A673 (cell line): ENCODE measurements around the gene ALX3. TPM values are rescaled to one million over a fixed set of nuclear protein-coding genes. Genes with fewer than 3 reads are reported as not detected.

ENCODE experiments used
- BruUV-seq: library from RNA; stranded (reverse); fragments of 400-500 nt; replicated peaks from 2 replicates; lab custom pipeline; 2021; lab: Mats Ljungman, UMichigan
- CTCF ChIA-PET: fragments of 300-600 bp; sonication (Branson Sonifier 250); formaldehyde crosslinking; loops from one replicate; lab custom pipeline; 2022; ENCODE audit warnings: antibody characterized with exemption; lab: Charles Lee
- POLR2A ChIA-PET: fragments of 300-600 bp; sonication (Branson Sonifier 250); formaldehyde crosslinking; loops from one replicate; lab custom pipeline; 2022; ENCODE audit warnings: antibody characterized with exemption; ENCODE audit not compliant: low non-redundant PET; lab: Charles Lee
- DNase-seq: peaks from one replicate; pipeline ENCODE4 v3.0.0-alpha.2; 2015; ENCODE audit warnings: low spot score
- H3K27ac ChIP-seq: fragments of 200-600 bp; sonication (generic); 2 replicates; pipeline ENCODE4 v1.5.1; 2016; ENCODE audit warnings: mixed run types, low read depth, mild to moderate bottlenecking, mixed read lengths, antibody characterized with exemption, low read length; ENCODE audit not compliant: poor library complexity, severe bottlenecking
- H3K27me3 ChIP-seq: fragments of 200-600 bp; sonication (generic); replicated peaks from 2 replicates; pipeline ENCODE4 v1.6.1; 2017; ENCODE audit warnings: mixed run types, low read depth, mild to moderate bottlenecking, mixed read lengths, antibody characterized with exemption, low read length; ENCODE audit not compliant: insufficient read depth, poor library complexity
- H3K36me3 ChIP-seq: fragments of 200-600 bp; sonication (generic); 2 replicates; pipeline ENCODE4 v1.6.1; 2016; ENCODE audit warnings: mixed run types, mild to moderate bottlenecking, mixed read lengths, antibody characterized with exemption, low read length; ENCODE audit not compliant: insufficient read depth, poor library complexity, severe bottlenecking
- H3K4me1 ChIP-seq: fragments of 200-600 bp; sonication (generic); 2 replicates; pipeline ENCODE4 v1.6.1; 2017; ENCODE audit warnings: mixed run types, mild to moderate bottlenecking, mixed read lengths, antibody characterized with exemption, low read length; ENCODE audit not compliant: insufficient read depth, poor library complexity, severe bottlenecking
- H3K4me3 ChIP-seq: fragments of 200-600 bp; sonication (generic); 2 replicates; pipeline ENCODE4 v1.5.1; 2016; ENCODE audit warnings: low read depth, mixed run types, mild to moderate bottlenecking, mixed read lengths, low read length; ENCODE audit not compliant: poor library complexity, severe bottlenecking
- H3K9me3 ChIP-seq: fragments of 200-600 bp; sonication (generic); 2 replicates; pipeline ENCODE4 v1.6.1; 2016; ENCODE audit warnings: mixed run types, low read depth, mild to moderate bottlenecking, mixed read lengths, antibody characterized with exemption, low read length; ENCODE audit not compliant: poor library complexity, severe bottlenecking
- EZH2 ChIP-seq: fragments of 200-600 bp; sonication (generic); IDR thresholded peaks from 2 replicates; pipeline ENCODE4 v1.6.1; 2017; ENCODE audit warnings: borderline replicate concordance, low read depth, mild to moderate bottlenecking, mixed read lengths, antibody characterized with exemption, low read length; ENCODE audit not compliant: poor library complexity, severe bottlenecking
- intact Hi-C: fragments of 100-400 bp; cut with micrococcal nuclease; formaldehyde crosslinking; loops from one replicate; pipeline ENCODE4 v1.10.0; 2022; ENCODE audit not compliant: unreplicated experiment
- total RNA-seq: library from RNA; stranded (reverse); gene quantifications from 2 replicates; pipeline ENCODE4 v1.2.3, GENCODE V29; 2021
- TF ChIP-seq, protein P1 (sequence below): fragments of 300-800, 200-600 bp; sonication (generic); conservative IDR thresholded peaks from 2 replicates; pipeline ENCODE4 v1.5.1; 2017; ENCODE audit warnings: low read depth, mild to moderate bottlenecking, antibody characterized with exemption, low read length, moderate library complexity, mixed read lengths

The ALX3 gene
- total RNA-seq, 1 experiment from 2014 or later, result 0.84 TPM

DNA sequence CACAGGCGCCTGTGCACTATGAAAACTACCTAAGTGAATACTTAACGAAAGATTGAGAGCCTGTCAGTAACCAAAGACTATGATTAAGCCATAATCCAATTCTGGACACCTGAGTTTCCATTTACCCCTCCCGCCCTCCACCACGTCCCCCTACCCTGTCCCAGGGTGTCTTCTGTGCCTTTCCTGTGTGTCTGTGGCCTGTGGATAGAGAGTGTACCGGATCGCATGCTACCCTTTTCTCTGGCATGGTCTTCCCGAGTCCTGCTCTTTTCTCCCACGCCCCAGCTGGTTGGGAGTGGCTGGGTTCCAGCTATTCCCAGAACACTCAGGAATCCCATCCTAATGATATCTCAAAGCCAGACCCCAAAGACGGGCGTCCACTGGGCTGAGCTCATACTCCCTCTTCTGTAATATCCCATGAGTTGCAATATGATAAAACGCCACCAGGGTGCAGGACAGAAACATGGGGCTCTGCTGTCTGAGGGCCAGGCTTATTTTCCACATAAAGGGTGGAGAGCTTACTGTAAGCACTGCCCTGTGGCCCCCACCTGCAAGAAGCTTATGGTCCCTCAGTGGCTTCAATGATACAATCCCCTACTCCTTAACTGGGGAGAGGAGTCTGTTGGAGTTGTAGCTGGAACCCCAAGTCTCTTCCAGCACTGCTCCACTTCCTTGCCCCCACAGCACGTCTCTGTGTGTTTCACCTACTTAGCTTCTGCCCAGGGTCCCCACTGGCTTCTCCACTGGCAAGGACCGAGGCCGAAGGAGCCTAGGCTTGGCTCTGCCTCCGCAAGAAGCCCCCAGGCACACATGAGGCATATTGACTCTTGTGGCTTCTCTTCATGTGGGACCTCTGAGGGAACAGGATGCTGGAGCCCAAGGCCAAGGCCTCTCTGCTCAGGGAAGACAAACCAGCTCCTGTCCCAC is 17.6 kb upstream of the ALX3 start:
- CTCF ChIA-PET, result interaction anchor here (0.6 to 1.4 kb wide), 9 partner anchors 10 to 408 kb away, joined by 3 to 23 read pairs (median 5); no protein-coding TSS in a partner anchor
- no peak overlapping the region for H3K4me3 ChIP-seq
- no peak overlapping the region for H3K27ac ChIP-seq
- POLR2A ChIA-PET, result no interaction called here
- H3K36me3 ChIP-seq, result no peaks in the 10 kb centered on the region
- TF ChIP-seq, protein P1, sequence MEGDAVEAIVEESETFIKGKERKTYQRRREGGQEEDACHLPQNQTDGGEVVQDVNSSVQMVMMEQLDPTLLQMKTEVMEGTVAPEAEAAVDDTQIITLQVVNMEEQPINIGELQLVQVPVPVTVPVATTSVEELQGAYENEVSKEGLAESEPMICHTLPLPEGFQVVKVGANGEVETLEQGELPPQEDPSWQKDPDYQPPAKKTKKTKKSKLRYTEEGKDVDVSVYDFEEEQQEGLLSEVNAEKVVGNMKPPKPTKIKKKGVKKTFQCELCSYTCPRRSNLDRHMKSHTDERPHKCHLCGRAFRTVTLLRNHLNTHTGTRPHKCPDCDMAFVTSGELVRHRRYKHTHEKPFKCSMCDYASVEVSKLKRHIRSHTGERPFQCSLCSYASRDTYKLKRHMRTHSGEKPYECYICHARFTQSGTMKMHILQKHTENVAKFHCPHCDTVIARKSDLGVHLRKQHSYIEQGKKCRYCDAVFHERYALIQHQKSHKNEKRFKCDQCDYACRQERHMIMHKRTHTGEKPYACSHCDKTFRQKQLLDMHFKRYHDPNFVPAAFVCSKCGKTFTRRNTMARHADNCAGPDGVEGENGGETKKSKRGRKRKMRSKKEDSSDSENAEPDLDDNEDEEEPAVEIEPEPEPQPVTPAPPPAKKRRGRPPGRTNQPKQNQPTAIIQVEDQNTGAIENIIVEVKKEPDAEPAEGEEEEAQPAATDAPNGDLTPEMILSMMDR, result peak; percentile 70
- TF ChIP-seq EZH2, result no peak
- no peaks in the 10 kb centered on the region for H3K9me3 ChIP-seq
- peaks cover 13% of the 10 kb centered on the region for H3K4me1 ChIP-seq
- DNase-seq, result peak; percentile 74
- intact Hi-C loops, result no loop called here
- H3K27me3 ChIP-seq, result peaks cover 71% of the 10 kb centered on the region
- no TSS peak for BruUV-seq

DNA sequence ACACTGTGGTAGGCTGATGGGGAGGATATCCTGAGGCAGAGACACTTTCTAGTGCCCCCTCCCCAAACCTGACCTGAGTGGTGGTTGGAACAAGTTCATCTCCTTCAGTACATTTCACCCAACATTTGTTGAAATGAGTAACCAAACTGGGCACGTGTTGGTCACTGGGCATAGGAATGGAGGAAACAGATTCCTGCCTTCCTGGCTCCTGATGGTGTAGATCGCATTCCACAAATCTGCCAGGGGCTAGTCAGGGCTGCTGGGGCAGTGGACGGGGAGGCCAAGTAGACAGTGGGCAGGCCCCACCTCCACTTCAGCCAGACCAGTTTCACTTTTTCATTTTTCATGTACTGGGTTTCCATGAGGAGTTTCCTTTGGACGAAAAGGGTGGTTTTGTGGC is 16.5 kb upstream of the ALX3 start:
- H3K4me1 ChIP-seq, result peaks cover 17% of the 10 kb centered on the region
- ChIA-PET POLR2A (no interaction called here), CTCF (interaction anchor here (0.6 kb wide), 1 partner anchor 25 kb away, joined by 3 read pairs; the partner anchor contains the start of gene UBL4B)
- H3K27me3 ChIP-seq, result peaks cover 74% of the 10 kb centered on the region
- BruUV-seq, result no TSS peak
- no peak overlapping the region for H3K27ac ChIP-seq
- no peaks in the 10 kb centered on the region for H3K9me3 ChIP-seq
- intact Hi-C loops, result no loop called here
- no peaks in the 10 kb centered on the region for H3K36me3 ChIP-seq
- no peak for TF ChIP-seq EZH2
- TF ChIP-seq, protein P1, result no peak
- no peak for DNase-seq
- H3K4me3 ChIP-seq, result no peak overlapping the region

DNA sequence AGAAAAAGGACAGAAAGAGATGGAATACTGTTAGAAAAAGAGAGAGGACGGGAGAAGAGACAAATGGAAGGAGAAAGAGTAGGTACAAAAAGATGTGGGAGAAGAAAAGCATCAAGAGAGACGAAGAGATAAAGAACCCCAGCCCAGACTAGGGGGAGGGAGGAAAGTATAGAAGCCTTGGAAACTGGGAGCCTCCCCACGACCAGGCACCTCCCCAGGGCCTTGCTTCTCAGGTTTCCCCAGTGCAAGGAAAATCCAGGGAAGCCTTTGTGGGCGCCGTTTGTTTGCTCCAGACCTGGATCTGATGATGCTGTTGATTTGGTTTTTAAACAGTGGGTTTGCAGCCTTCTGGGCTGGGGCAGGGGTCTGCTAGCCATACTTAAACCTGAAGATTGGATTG is 15.2 kb upstream of the ALX3 start:
- H3K9me3 ChIP-seq, result no peaks in the 10 kb centered on the region
- no peak overlapping the region for H3K27ac ChIP-seq
- TF ChIP-seq, protein P1, result no peak
- no peak for TF ChIP-seq EZH2
- peaks cover 69% of the 10 kb centered on the region for H3K27me3 ChIP-seq
- H3K4me1 ChIP-seq, result peaks cover 17% of the 10 kb centered on the region
- no peaks in the 10 kb centered on the region for H3K36me3 ChIP-seq
- intact Hi-C loops, result no loop called here
- no peak overlapping the region for H3K4me3 ChIP-seq
- CTCF ChIA-PET, result no interaction called here
- POLR2A ChIA-PET, result no interaction called here
- DNase-seq, result no peak
- no TSS peak for BruUV-seq
